ENCODE measurements around the gene P3H1.
"Not testable (repeated sequence)": the region's sequence is repeated elsewhere in the genome, so short reads cannot be mapped to it uniquely, and the experiment has no call there.

The P3H1 gene

GRCh38 chr1:42758641-42759040 lies 8.2 kb downstream of the P3H1 start:
- TF ChIP-seq, protein P1, sequence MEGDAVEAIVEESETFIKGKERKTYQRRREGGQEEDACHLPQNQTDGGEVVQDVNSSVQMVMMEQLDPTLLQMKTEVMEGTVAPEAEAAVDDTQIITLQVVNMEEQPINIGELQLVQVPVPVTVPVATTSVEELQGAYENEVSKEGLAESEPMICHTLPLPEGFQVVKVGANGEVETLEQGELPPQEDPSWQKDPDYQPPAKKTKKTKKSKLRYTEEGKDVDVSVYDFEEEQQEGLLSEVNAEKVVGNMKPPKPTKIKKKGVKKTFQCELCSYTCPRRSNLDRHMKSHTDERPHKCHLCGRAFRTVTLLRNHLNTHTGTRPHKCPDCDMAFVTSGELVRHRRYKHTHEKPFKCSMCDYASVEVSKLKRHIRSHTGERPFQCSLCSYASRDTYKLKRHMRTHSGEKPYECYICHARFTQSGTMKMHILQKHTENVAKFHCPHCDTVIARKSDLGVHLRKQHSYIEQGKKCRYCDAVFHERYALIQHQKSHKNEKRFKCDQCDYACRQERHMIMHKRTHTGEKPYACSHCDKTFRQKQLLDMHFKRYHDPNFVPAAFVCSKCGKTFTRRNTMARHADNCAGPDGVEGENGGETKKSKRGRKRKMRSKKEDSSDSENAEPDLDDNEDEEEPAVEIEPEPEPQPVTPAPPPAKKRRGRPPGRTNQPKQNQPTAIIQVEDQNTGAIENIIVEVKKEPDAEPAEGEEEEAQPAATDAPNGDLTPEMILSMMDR (conservative IDR thresholded peaks at IDR 0.05), result no peak
- TF ChIP-seq ZFX (IDR thresholded peaks at IDR 0.05), result no peak
- no peak overlapping the region for H3K27ac ChIP-seq

- no peak overlapping the region for H3K27ac ChIP-seq
- TF ChIP-seq, protein P1 (conservative IDR thresholded peaks at IDR 0.05), result no peak
- TF ChIP-seq ZFX (IDR thresholded peaks at IDR 0.05), result no peak
Measured at GRCh38 chr1:42757892-42758275, 8.9 kb downstream of the P3H1 start.

DNA sequence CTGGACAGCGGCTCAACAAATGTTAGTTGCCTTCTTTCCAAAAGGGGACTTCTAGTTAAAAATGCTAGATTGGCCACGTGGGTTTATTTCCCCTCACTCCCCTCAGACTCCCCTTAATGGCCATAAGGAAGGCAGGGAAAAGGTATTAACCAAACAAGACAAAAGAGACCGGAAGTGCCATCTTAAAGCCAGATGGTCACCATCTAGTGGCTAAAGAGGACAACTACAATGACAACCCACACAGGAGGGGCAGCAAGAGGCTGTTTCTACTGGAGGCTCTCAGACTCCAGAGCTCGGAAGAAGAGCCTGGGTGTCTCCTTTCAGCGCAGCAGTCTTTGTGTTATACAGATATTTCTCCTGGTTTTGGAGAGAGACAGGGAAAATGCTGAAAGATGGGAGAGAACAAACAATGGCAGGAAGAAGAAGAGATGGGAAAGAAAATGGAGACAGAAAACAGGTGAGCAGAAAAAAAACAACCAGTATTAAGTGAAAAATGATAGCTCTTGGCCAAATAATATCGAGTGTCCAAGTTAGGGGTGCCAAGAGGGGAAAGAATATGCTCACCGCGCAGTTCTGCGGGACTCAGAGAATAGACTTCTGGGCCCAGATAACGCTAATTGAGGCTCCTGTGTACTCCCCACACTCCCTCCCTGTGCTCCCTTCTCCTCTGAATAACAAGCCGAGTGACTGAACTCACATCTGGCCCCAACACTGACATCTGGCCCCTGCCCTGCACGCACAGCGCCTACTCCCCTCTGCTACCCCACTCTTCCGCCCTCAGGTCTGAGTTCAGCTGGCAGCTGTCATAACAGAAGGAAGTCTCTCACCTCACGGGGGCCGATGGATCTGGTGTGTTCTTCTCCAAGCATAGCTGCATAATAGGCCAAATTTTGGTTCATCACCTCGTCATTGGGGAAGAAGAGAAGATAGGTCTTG lies 9.6 kb downstream of the P3H1 start:
- TF ChIP-seq, protein P1 (conservative IDR thresholded peaks at IDR 0.05), result peak; percentile 90
- TF ChIP-seq ZFX (IDR thresholded peaks at IDR 0.05), result no peak
- H3K27ac ChIP-seq, result no peak overlapping the region

DNA sequence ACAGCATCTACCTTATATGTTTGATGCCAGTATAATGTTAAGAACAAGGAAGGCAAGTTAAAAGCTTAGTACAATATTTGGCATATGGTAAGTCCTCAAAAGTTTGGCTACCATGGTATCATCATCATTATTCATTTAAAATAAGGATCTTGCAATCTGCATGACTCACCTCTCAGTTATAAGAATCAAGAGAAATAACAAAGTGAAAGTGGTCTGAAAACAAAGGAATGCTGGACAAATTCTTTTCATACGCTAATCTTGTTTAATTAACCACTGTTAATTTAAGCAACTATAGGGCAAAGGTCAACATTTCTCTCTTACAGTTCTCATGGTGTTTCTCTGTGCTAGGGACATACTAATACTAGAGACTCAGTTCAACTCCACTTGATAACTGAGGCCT lies 13.8 kb downstream of the P3H1 start:
- no peak overlapping the region for H3K27ac ChIP-seq
- TF ChIP-seq ZFX (IDR thresholded peaks at IDR 0.05), result no peak
- TF ChIP-seq, protein P1 (conservative IDR thresholded peaks at IDR 0.05), result no peak

- TF ChIP-seq ZFX (IDR thresholded peaks at IDR 0.05), result no peak
- TF ChIP-seq, protein P1 (conservative IDR thresholded peaks at IDR 0.05), result no peak
- H3K27ac ChIP-seq, result no peak overlapping the region
Measured at GRCh38 chr1:42752284-42752683, 14.5 kb downstream of the P3H1 start.

DNA sequence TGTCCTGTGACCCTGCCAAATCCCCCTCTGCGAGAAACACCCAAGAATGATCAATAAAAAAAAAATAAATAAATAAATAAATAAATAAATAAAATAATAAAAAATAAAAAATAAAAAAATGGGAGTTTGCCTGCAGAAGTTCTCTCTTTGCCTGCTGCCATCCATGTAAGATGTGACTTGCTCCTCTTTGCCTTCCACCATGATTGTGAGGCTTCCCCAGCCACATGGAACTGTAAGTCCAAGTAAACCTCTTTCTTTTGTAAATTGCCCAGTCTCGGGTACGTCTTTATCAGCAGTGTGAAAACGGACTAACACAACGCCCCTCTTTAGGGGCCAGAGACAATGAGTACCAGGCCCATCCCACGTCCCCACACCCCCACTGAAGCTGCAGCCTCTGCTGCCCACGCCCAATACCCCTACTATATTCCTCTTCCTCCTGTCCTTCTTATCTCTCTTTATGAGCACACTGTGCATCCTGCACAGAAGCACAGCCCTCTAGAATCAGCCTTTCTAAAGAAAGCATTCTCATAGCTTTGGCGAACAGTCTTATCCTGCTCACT lies 15.2 kb downstream of the P3H1 start:
- H3K27ac ChIP-seq, result not testable (repeated sequence)

DNA sequence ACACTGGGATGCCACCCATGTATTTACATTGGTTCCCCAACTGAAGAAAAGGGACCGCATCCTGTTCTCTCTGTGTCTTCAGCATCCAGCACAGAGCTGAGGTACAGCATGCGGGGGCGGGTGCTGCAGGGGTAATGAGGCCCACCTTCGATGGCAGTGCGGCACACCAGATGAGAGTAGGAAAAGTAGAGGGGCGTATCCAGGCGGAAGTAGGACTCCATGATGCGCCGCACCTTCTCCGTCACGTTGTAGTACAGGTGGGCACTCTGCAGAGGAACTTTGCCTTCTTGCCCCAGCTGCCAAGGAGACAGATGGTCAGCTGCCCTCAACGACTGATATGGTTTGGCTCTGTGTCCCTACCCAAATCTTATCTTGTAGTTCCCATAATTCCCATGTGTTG lies 16.8 kb downstream of the P3H1 start:
- no peak for TF ChIP-seq ZFX (IDR thresholded peaks at IDR 0.05)
- TF ChIP-seq, protein P1 (conservative IDR thresholded peaks at IDR 0.05), result no peak
- no peak overlapping the region for H3K27ac ChIP-seq
